GM18505 (cell line): ENCODE results near the gene GNB5.
"Not testable (repeated sequence)": the region's sequence is repeated elsewhere in the genome, so short reads cannot be mapped to it uniquely, and the experiment has no call there.

Source experiments
- ATAC-seq: cut with Tn5 transposase; IDR thresholded peaks from one replicate; pipeline ENCODE4 v1.9.1; 2021; ENCODE audit not compliant: unreplicated experiment
- POLR2A ChIP-seq: IDR thresholded peaks from 4 replicates; pipeline ENCODE4 v1.6.1; 2011; ENCODE audit warnings: borderline replicate concordance; ENCODE audit not compliant: insufficient read depth, insufficient read length; ENCODE audit errors: extremely low read depth

Gene GNB5

DNA sequence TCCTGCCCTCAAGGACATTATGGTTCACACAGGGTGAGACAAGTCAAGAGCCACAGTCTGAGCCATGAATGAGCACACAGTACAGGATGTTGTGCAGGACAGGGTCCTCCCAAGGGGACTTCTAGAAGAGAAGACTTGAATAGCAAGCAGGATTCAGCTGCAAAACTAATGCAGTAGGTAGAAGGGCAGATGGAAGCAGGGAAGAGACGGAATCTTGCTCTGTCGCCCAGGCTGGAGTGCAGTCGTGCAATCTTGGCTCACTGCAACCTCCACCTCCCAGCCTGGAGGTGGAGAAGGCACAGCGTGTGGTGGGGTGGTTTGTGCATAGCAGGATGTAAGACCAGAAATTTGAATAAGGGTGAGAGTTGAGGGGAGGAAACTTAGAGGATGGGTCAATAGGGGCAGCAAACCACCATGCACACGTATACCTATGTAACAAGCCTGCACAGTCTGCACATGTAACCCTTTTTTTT, 86.6 kb downstream of the GNB5 start:
- peak; percentile 31 for ATAC-seq
- TF ChIP-seq POLR2A = peak; percentile 47

DNA sequence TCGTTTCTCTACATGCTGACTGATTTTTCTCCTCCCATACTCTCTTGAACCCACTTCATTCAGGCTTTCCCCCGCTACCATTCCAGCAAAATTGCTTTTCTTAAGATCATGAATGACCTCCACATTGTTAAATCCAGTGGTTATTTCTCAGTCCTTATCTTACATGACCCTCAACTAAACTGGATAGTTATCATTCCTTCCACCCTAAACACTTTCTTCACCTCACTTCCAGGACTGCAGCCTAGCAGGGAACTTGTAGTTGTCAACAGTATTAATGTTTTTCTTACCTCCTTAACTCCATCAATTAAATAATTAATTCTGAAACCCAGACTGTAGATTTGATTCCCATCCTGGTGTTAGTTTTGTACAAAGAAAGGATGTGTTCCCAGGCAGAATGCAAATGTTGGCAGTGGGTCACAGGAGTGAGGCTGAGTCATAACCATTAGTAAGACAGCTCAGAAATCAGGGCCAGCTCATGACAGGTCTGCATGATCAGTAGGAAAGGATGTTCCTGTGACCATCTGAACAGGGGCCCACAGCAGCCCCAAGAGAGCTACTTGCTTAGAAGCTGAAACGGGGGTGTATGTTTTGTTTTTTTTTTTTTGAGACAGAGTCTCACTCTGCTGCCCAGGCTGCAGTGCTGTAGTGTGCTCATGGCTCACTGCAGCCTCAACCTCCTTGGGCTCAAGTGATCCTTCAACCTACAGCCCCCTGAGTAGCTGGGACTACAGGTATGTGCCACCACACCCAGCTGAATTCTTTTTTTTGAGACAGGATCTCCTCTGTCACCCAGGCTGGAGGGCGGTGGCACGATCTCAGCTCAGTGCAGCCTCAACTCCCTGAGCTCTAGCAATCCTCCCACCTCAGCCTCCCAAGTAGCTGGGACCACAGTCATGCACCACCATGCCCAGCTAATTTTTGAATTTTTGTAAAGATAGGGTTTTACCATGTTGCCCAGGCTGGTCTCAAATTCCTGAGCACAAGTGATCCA, 87.7 kb downstream of the GNB5 start:
- TF ChIP-seq POLR2A = no peak
- no peak for ATAC-seq

DNA sequence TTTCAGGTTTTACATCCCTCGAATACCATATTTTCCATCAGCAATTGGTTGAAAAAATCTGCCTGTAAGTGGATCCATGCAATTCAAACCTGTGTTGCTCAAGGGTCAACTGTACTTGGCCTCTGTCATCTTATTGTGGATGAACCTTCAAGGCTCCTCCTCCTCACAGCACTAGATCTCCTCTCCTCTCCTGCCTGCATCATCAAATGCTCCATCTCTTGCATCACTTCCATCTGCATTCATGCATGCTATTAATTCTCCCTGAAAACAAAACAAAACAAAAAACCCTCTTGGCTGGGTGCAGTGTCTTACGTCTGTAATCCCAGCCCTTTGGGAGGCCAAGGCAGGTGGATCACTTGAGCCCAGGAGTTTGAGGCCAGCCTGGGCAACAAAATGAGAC, 88.7 kb downstream of the GNB5 start:
- no peak for TF ChIP-seq POLR2A
- no peak for ATAC-seq

DNA sequence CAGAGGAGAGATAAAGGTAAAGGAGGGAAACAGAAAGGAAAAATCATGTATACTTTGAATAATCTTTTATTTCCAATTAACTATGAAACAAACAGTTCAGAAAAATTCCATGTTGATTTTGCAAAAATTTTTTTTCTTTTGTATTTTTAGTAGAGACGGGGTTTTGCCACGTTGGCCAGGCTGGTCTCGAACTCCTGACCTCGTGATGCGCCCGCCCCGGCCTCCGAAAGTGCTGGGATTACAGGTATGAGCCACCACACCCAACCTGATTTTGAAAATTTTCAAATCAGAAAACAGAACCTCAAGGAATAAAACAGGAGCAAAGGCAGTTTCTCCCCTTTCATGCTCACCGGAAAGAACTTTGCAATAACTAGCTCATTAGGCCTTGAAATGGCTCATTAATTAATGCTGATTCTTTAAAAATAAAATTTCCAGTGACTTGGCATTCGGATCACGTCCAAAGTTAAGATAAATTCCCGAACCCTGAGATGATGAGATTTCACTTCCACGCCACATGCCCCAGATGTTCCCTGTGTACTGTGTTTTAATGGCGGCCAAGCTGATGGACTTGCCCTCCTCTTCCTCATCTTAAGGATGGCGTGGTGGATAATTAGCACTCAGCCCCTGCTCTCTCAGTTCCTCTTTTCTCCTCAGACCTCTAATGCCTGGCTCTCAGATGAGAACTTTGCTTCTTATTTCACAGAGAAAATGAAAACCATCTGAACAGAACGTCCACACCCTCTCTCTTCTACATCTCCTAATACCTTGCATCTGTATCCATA, 89.5 kb downstream of the GNB5 start:
- TF ChIP-seq POLR2A = no peak
- no peak for ATAC-seq

DNA sequence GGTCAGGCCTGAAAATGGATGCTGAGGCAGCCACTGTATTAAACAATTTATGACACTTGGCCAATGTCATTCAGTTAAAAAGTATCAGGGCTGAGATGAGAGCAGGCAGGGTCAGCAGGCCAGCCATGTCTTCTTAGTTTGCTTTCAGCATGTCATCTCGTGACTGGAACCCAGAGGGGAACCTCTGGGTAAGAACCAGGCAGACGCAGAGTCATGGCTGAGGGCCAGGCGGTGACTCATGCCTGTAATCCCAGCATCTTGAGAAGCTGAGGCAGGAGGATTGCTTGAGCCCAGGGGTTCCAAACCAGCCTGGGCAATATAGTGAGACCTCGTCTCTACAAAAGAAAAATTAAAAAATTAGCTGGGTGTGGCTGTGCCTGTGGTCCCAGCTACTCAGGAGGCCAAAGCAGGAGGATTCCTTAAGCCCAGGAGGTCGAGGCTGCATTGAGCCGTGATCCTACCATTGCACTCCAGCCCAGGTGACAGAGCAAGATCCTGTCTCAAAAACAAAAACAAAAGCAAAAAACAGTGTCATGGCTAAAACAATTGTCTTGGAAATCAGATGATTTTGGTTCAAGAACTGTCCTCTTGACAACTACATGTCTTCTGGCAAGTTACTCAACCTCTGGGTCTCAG, 90.3 kb downstream of the GNB5 start:
- no peak for TF ChIP-seq POLR2A
- no peak for ATAC-seq

DNA sequence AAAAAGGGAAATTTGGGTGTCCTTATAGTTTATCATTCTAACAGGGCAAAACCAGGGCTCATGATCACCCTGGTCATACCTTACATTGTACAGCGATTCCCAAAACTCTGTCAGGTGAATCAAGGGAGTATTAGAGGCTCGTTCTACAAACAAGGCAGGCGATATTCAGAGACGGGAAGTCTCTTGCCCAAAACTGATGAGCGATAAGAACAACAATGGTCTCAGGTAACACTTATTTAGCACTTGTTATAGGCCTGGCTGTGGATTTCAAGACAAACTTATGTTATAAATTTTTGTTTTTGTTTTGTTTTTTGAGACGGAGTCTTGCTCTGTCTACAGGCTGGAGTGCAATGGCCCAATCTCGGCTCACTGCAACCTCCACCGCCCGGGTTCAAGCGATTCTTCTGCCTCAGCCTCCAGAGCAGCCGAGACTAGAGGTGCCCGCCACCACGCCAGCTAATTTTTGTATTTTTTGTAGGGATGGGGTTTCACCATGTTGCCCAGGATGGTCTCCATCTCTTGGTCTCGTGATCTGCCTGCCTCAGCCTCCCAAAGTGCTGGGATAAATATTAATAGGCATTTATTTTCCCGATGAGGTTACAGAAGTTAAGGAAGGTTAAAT, 91.4 kb downstream of the GNB5 start:
- ATAC-seq = no peak
- no peak for TF ChIP-seq POLR2A

DNA sequence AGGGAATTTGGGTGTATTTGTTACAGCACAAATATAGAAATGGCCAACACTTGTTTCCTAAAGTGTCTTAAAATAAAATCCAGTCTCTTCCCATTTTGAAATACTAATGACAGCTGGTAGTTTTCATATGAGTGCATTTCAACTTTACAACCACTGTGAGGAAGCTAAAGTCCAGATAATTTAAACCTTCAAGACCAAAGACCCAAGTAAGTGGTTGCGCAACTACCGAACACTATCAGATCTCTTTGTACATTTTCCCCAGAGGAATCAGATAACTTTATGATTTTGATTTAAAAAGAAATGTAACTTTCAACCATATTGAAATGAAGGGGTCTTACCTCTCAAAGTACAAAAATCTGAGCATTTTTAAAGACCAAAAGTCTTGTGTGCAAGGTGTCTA, 92.9 kb downstream of the GNB5 start:
- TF ChIP-seq POLR2A = no peak
- no peak for ATAC-seq

DNA sequence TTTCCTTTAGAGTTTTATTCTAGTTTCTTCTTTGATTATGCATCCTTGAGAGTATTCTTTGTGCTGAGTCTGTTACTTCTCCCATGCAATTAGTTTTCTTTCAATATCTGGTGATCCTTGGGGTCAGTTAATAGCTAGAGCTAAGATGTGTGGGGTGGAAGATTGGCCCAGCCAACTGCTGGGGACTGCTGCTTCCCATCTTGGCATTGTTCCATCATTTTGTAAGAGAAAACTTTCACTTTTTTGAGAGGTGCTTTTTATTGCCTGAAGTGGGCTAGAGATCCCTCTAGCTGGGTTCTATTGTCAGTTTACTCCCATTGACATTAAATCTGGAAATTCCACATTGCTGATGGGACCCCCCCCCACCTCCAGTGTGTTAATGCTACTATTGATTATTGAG, 94.0 kb downstream of the GNB5 start:
- no peak for TF ChIP-seq POLR2A
- ATAC-seq = no peak

DNA sequence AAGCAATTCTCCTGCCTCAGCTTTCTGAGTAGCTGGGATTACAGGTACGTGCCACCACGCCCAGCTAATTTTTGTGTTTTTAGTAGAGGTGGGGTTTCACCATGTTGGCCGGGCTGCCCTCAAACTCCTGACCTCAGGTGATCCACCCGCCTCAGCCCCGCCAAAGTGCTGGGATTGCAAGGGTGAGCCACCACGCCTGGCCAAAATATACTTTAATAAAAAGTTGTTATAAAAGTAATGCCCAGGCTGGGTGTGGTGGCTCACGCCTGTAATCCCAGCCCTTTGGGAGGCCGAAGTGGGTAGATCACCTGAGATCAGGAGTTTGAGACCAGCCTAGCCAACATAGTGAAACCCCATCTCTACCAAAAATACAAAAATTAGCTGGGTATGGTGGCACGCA, 94.7 kb downstream of the GNB5 start:
- ATAC-seq = not testable (repeated sequence)

DNA sequence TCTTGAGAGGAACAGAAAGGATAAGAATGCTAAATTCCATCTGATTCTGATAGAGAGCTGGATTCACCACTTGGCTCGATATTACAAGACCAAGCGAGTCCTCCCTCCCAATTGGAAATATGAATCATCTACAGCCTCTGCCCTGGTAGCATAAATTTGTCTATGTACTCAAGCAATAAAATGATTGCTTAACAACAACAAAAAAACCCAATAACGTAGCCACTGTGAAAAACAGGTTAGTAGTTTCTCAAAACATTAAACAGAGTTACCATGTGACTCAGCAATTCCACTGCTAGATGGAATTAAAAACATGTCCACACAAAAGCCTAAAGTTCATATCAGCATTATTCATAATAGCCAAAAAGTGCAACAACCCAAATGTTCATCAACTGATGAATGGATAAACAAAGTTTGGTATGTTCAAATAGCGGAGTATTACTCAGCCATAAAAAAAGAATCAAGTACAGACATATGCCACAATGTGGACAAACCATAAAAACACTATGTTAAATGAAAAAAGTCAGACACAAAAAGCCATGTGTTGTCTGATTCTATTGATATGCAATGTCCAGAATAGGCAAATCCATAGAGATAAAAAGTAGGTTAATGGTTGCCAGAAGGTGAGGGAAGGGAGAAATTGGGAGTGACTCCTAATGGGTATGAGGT, 95.5 kb downstream of the GNB5 start:
- ATAC-seq = no peak
- TF ChIP-seq POLR2A = no peak

DNA sequence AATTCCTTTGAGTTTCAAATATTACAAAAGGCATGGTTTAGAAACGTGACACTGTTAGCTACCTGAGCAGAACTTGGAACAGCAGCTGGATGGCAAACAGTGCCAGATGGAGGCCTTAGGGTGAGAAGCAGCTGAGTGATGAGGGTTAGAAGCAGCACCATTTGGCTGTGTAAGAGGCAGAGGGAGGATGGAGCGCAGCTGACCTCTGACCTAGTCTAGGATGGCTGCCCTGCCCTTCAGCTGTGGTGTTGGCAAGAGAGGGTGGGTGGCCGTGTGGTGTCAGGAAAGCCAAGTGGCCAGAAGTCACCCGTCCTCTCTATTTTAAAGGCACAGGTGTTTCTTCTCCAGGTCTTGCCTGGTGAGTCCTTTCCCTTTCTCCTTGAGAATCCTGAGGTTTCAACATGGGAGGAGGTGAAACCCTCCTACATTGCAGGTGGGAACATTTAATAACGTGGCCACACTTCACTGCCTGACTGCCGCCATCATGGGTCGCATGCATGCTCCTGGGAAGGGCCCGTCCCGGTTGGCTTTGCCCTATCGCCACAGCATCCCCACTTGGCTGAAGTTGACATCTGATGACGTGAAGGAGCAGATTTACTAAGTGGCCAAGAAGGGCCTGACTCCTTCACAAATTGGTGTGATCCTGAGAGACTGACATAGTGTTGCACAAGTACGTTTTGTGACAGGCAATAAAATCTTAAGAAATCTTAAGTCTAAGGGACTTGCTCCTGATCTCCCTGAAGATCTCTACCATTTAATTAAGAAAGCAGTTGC, 96.2 kb downstream of the GNB5 start:
- no peak for ATAC-seq
- TF ChIP-seq POLR2A = no peak
